BLaER1 treated with 17β-estradiol and CSF1 and Interleukin-3, amounts not matched to agents 10 nM and 100 nM (cell line): ENCODE measurements around the gene SMPDL3B.

ENCODE experiments used
- H3K27ac ChIP-seq, 11 experiments: shearing (Covaris generic); formaldehyde crosslinking; 2 replicates each; pipeline ENCODE4 v1.8.1; 2022
- H3K27me3 ChIP-seq, 11 experiments: shearing (Covaris generic); formaldehyde crosslinking; 2 replicates each; pipeline ENCODE4 v1.8.1; 2022
- H3K36me3 ChIP-seq, 11 experiments: shearing (Covaris generic); formaldehyde crosslinking; 2 replicates each; pipeline ENCODE4 v1.8.1; 2022
- H3K4me1 ChIP-seq, 10 experiments: shearing (Covaris generic); formaldehyde crosslinking; 2 replicates each; pipeline ENCODE4 v1.8.1; 2022
- H3K4me2 ChIP-seq, 11 experiments: shearing (Covaris generic); formaldehyde crosslinking; 2 replicates each; pipeline ENCODE4 v1.8.1; 2022
- H3K4me3 ChIP-seq, 10 experiments: shearing (Covaris generic); formaldehyde crosslinking; 2 replicates each; pipeline ENCODE4 v1.8.1; 2022
- H3K9ac ChIP-seq, 11 experiments: shearing (Covaris generic); formaldehyde crosslinking; 2 replicates each; pipeline ENCODE4 v1.8.1; 2022
- H3K9me3 ChIP-seq, 11 experiments: shearing (Covaris generic); formaldehyde crosslinking; replicated peaks in 1 of 11; 2 replicates each; pipeline ENCODE4 v1.8.1; 2022
- H4K20me1 ChIP-seq, 11 experiments: shearing (Covaris generic); formaldehyde crosslinking; 2 replicates each; pipeline ENCODE4 v1.8.1; 2022
- Cebpa-rat ChIP-seq, 11 experiments: shearing (Covaris generic); IDR thresholded peaks; 2 replicates each; pipeline ENCODE4 v1.8.1; 2022

SMPDL3B gene

GRCh38 chr1:27959792-27960603 is 25.2 kb downstream of the SMPDL3B start, which contains the start of gene XKR8:
XKR8 (plus strand) TSS chr1:27959973; CDS start chr1:27960070, 97 bp downstream.
- Histone ChIP-seq H4K20me1 (peaks cover 0 to 38% (median 8%) of the 10 kb centered on the region in 11 experiments; a peak in 11 of 22 replicates), H3K4me3 (peak within 1 kb of the TSS; percentile 70 to 87 (median 78)), H3K27me3 (no peaks in the 10 kb centered on the region), H3K4me1 (peaks cover 32 to 43% (median 38%) of the 10 kb centered on the region in 10 experiments), H3K4me2 (peak within 1 kb of the TSS; percentile 91 to 100 (median 97)), H3K9ac (peak within 1 kb of the TSS; percentile 73 to 90 (median 84)), H3K27ac (peak within 1 kb of the TSS; percentile 61 to 88 (median 79)), H3K36me3 (peaks cover 17 to 28% (median 20%) of the 10 kb centered on the region in 11 experiments; a peak in 21 of 22 replicates), H3K9me3 (no peaks in the 10 kb centered on the region)
- no peak for TF ChIP-seq Cebpa-rat (IDR thresholded peaks at IDR 0.05)

DNA sequence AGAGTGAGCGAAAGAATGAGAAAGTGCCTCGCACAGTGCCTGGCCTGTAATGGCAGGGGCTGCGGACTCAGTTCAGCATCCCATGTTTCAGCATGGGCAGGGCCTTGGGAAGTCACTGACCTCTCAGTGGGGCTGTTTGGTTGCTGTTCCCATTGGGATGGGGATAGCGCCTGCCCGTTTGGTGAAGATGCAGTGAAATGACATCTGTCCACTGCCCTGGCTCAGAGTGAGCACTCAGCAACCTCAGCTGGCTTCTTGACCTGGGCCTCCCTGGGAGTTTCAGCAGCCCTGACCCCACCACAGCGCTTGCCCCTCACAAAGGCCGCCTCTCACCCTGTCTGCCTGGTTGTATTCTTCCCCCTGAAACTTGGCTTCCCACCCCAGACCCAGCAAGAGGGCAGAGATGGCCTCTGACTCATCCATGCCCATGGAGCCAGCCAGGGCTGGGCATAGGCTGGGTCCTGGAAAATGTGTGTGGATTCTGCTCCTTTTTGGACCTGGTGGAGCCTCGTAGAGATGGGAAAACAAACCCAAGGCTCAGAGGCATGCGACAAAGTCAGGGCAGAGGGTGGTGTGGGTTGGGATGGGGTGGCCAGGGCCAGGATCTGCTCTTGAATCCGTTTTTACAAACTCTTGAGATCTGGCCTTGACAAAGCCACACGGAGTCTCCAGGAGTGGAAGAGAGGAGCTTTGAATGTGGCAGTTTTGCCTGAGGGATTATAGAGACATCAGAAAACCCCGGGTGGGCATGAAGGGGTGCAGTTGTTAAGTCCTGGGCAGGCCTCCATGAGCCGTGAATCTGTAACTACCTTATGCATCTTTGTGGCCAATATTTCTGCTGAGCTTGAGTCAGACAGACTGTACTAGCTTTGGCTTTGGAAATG is 26.2 kb downstream of the SMPDL3B start:
- Histone ChIP-seq H3K36me3 (peaks cover 24 to 38% (median 30%) of the 10 kb centered on the region in 11 experiments), H3K27ac (peak overlapping the region in 6 of 11 experiments; percentile 38 to 88 (median 81); a peak in 16 of 22 replicates), H3K4me3 (peak overlapping the region; percentile 70 to 87 (median 78)), H3K9me3 (no peaks in the 10 kb centered on the region), H4K20me1 (peaks cover 0 to 46% (median 8%) of the 10 kb centered on the region in 11 experiments; a peak in 11 of 22 replicates), H3K4me1 (peaks cover 32 to 43% (median 38%) of the 10 kb centered on the region in 10 experiments), H3K27me3 (no peaks in the 10 kb centered on the region), H3K4me2 (peak overlapping the region; percentile 91 to 100 (median 97)), H3K9ac (peak overlapping the region; percentile 73 to 90 (median 84))
- no peak for TF ChIP-seq Cebpa-rat (IDR thresholded peaks at IDR 0.05)

- H3K9me3 ChIP-seq, result no peaks in the 10 kb centered on the region
- H3K9ac ChIP-seq, result peak overlapping the region in 10 of 11 experiments; percentile 79 to 90 (median 84); a peak in 19 of 22 replicates
- H3K27me3 ChIP-seq, result no peaks in the 10 kb centered on the region
- H3K36me3 ChIP-seq, result peaks cover 29 to 46% (median 38%) of the 10 kb centered on the region in 11 experiments
- H4K20me1 ChIP-seq, result peaks cover 0 to 53% (median 8%) of the 10 kb centered on the region in 11 experiments; a peak in 11 of 22 replicates
- peak overlapping the region in 5 of 11 experiments; percentile 20 to 88 (median 81); a peak in 11 of 22 replicates for H3K27ac ChIP-seq
- no peak for TF ChIP-seq Cebpa-rat (IDR thresholded peaks at IDR 0.05)
- H3K4me2 ChIP-seq, result peak overlapping the region; percentile 91 to 100 (median 97)
- peaks cover 32 to 43% (median 38%) of the 10 kb centered on the region in 10 experiments for H3K4me1 ChIP-seq
- H3K4me3 ChIP-seq, result peak overlapping the region in 6 of 10 experiments; percentile 71 to 87 (median 78); a peak in 7 of 20 replicates
Measured at GRCh38 chr1:27961646-27962221, 26.9 kb downstream of the SMPDL3B start.

GRCh38 chr1:27963393-27963792 is 28.6 kb downstream of the SMPDL3B start:
- H3K27me3 ChIP-seq, result no peaks in the 10 kb centered on the region
- no peak for TF ChIP-seq Cebpa-rat (IDR thresholded peaks at IDR 0.05)
- H3K4me3 ChIP-seq, result no peak overlapping the region
- no peak overlapping the region for H3K4me2 ChIP-seq
- H3K4me1 ChIP-seq, result peaks cover 30 to 43% (median 35%) of the 10 kb centered on the region in 10 experiments
- no peak overlapping the region for H3K27ac ChIP-seq
- H4K20me1 ChIP-seq, result peaks cover 0 to 63% (median 8%) of the 10 kb centered on the region in 11 experiments; a peak in 11 of 22 replicates
- no peaks in the 10 kb centered on the region for H3K9me3 ChIP-seq
- H3K9ac ChIP-seq, result no peak overlapping the region
- peaks cover 44 to 62% (median 54%) of the 10 kb centered on the region in 11 experiments for H3K36me3 ChIP-seq

- Histone ChIP-seq H3K36me3 (peaks cover 51 to 80% (median 68%) of the 10 kb centered on the region in 11 experiments), H3K4me2 (no peak overlapping the region)
- TF ChIP-seq Cebpa-rat (IDR thresholded peaks at IDR 0.05), result no peak
Measured at GRCh38 chr1:27966402-27967105, 31.8 kb downstream of the SMPDL3B start.

DNA sequence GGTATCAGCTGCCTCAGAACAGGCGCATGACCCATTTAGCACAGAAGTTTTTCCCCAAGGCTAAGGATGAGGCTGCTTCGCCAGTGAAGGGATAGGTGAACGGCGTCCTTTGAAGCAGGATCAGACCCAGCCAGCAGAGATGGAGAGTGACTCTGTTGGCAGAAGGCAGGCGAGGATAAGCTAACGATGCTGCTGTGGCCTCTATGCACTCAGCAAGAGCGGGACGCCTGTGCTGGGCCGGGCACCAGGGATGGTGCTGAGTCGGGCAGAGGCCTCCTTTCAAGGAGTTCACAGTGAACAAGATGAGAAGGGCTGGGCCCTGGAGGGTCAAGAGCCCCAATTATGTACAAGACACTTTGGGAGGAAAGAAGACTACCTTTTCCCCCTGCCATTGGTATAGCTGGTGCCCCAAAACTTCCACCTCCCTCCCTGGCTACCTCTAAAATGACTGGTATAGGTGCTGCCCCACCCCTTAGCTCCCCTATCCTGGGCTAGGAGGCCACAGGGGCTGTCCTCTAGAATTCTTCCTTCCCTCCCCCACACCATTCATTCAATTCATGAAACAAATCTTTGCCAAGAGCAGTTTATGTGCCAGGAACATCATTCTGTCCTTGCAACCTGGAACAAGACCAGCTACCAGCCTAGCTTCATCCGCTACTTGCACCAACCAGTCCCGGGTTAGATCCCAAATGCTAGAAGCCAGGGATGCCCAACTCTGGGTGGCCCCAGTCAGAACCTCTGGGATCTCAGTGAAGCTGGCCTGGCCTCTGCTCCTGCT is 32.5 kb downstream of the SMPDL3B start:
- Histone ChIP-seq H3K9ac (no peak overlapping the region), H3K27ac (no peak overlapping the region), H4K20me1 (peaks cover 0 to 45% (median 3%) of the 10 kb centered on the region in 11 experiments; a peak in 7 of 22 replicates), H3K4me3 (no peak overlapping the region), H3K36me3 (peaks cover 53 to 86% (median 74%) of the 10 kb centered on the region in 11 experiments), H3K27me3 (no peaks in the 10 kb centered on the region), H3K9me3 (no peaks in the 10 kb centered on the region), H3K4me2 (no peak overlapping the region), H3K4me1 (peaks cover 0 to 34% (median 7%) of the 10 kb centered on the region in 10 experiments; a peak in 9 of 20 replicates)
- TF ChIP-seq Cebpa-rat (IDR thresholded peaks at IDR 0.05), result no peak

More at GRCh38 chr1:27966402-27967105, 31.8 kb downstream of the SMPDL3B start:
- H3K4me3 ChIP-seq, result no peak overlapping the region
- H3K4me1 ChIP-seq, result peaks cover 3 to 42% (median 14%) of the 10 kb centered on the region in 10 experiments; a peak in 19 of 20 replicates
- peaks cover 0 to 53% (median 9%) of the 10 kb centered on the region in 11 experiments; a peak in 9 of 22 replicates for H4K20me1 ChIP-seq
- no peaks in the 10 kb centered on the region for H3K27me3 ChIP-seq
- no peak overlapping the region for H3K27ac ChIP-seq
- H3K9me3 ChIP-seq, result no peaks in the 10 kb centered on the region
- no peak overlapping the region for H3K9ac ChIP-seq

GRCh38 chr1:27967884-27968466 is 33.2 kb downstream of the SMPDL3B start:
- peaks cover 0 to 39% (median 0%) of the 10 kb centered on the region in 11 experiments; a peak in 6 of 22 replicates for H4K20me1 ChIP-seq
- no peaks in the 10 kb centered on the region for H3K9me3 ChIP-seq
- no peak overlapping the region; a peak in 1 of 22 replicates for H3K27ac ChIP-seq
- no peak overlapping the region for H3K9ac ChIP-seq
- peaks cover 60 to 87% (median 80%) of the 10 kb centered on the region in 11 experiments for H3K36me3 ChIP-seq
- TF ChIP-seq Cebpa-rat (IDR thresholded peaks at IDR 0.05), result no peak
- peaks cover 0 to 30% (median 5%) of the 10 kb centered on the region in 10 experiments; a peak in 9 of 20 replicates for H3K4me1 ChIP-seq
- H3K27me3 ChIP-seq, result no peaks in the 10 kb centered on the region
- H3K4me2 ChIP-seq, result no peak overlapping the region
- H3K4me3 ChIP-seq, result no peak overlapping the region
